Neutrophil (primary cell): ENCODE results near the gene ARFGAP3.
A peak's percentile ranks its signal among the peaks of the same experiment; 100 is the strongest.

Source experiments
- H3K27ac ChIP-seq: fragments of 200-600 bp; sonication (generic); 2 replicates; pipeline ENCODE4 v1.5.1; 2016; ENCODE audit warnings: mild to moderate bottlenecking, moderate library complexity
- H3K27me3 ChIP-seq: fragments of 200-600 bp; sonication (generic); 2 replicates; pipeline ENCODE4 v1.6.0; 2016; ENCODE audit warnings: mild to moderate bottlenecking
- H3K36me3 ChIP-seq: fragments of 200-600 bp; sonication (generic); 2 replicates; pipeline ENCODE4 v1.5.1; 2017
- H3K4me1 ChIP-seq, 2 experiments: fragments of 200-600 bp in 1 of 2; sonication (generic) in 1 of 2; 1 replicate in 1 of 2; 2 replicates in 1 of 2; pipeline versions ENCODE4 v1.5.1 to v1.6.1; 2013 to 2016; ENCODE audit warnings: low read depth in 1 of 2, low read length in 1 of 2, mild to moderate bottlenecking in 1 of 2, moderate library complexity in 1 of 2; ENCODE audit not compliant: control insufficient read depth in 1 of 2, insufficient read depth in 1 of 2
- H3K4me3 ChIP-seq, 2 experiments: fragments of 200-600 bp in 1 of 2; sonication (generic) in 1 of 2; 1 replicate in 1 of 2; 2 replicates in 1 of 2; pipeline ENCODE4 v1.5.1; 2013 to 2016; ENCODE audit warnings: low read depth in 1 of 2, low read length in 1 of 2, mild to moderate bottlenecking in 1 of 2, moderate library complexity in 1 of 2
- H3K9me3 ChIP-seq: fragments of 200-600 bp; sonication (generic); 2 replicates; pipeline ENCODE4 v1.5.1; 2016
- CTCF ChIP-seq: fragments of 200-600 bp; sonication (generic); IDR thresholded peaks from 2 replicates; pipeline ENCODE4 v1.5.1; 2016; ENCODE audit warnings: antibody characterized with exemption

Gene ARFGAP3

GRCh38 chr22:42878561-42879305 lies 21.7 kb upstream of the ARFGAP3 start:
- no peaks in the 10 kb centered on the region for H3K4me1 ChIP-seq
- H3K27ac ChIP-seq, result no peak overlapping the region
- no peak overlapping the region for H3K4me3 ChIP-seq
- TF ChIP-seq CTCF, result no peak
- no peaks in the 10 kb centered on the region for H3K27me3 ChIP-seq
- H3K36me3 ChIP-seq, result peaks cover 100% of the 10 kb centered on the region
- H3K9me3 ChIP-seq, result no peaks in the 10 kb centered on the region

- H3K36me3 ChIP-seq, result peaks cover 100% of the 10 kb centered on the region
- peak overlapping the region; percentile 1 for H3K27ac ChIP-seq
- TF ChIP-seq CTCF, result no peak
- no peaks in the 10 kb centered on the region for H3K9me3 ChIP-seq
- no peak overlapping the region for H3K4me3 ChIP-seq
- H3K4me1 ChIP-seq, result no peaks in the 10 kb centered on the region
- H3K27me3 ChIP-seq, result no peaks in the 10 kb centered on the region
Observed at GRCh38 chr22:42877597-42878340, 20.7 kb upstream of the ARFGAP3 start.

- no peaks in the 10 kb centered on the region for H3K27me3 ChIP-seq
- H3K4me1 ChIP-seq, result no peaks in the 10 kb centered on the region
- H3K4me3 ChIP-seq, result no peak overlapping the region
- no peaks in the 10 kb centered on the region for H3K9me3 ChIP-seq
- TF ChIP-seq CTCF, result no peak
- H3K36me3 ChIP-seq, result peaks cover 100% of the 10 kb centered on the region
- no peak overlapping the region for H3K27ac ChIP-seq
Observed at GRCh38 chr22:42877158-42877557, 20.1 kb upstream of the ARFGAP3 start.

- Histone ChIP-seq H3K27ac (no peak overlapping the region), H3K4me3 (no peak overlapping the region), H3K27me3 (no peaks in the 10 kb centered on the region), H3K9me3 (no peaks in the 10 kb centered on the region), H3K4me1 (no peaks in the 10 kb centered on the region), H3K36me3 (peaks cover 100% of the 10 kb centered on the region)
- TF ChIP-seq CTCF, result no peak
Observed at GRCh38 chr22:42876041-42876440, 19.0 kb upstream of the ARFGAP3 start.

- Histone ChIP-seq H3K36me3 (peaks cover 100% of the 10 kb centered on the region), H3K4me1 (no peaks in the 10 kb centered on the region), H3K9me3 (no peaks in the 10 kb centered on the region), H3K27ac (no peak overlapping the region), H3K4me3 (no peak overlapping the region), H3K27me3 (no peaks in the 10 kb centered on the region)
- TF ChIP-seq CTCF, result no peak
Observed at GRCh38 chr22:42874010-42874409, 16.9 kb upstream of the ARFGAP3 start.
